HG03175 (cell line): ENCODE results near the gene LRRD1.
"Not testable (repeated sequence)": the region's sequence is repeated elsewhere in the genome, so short reads cannot be mapped to it uniquely, and the experiment has no call there.

Source experiments
- ATAC-seq: cut with Tn5 transposase; IDR thresholded peaks from one replicate; pipeline ENCODE4 v1.9.1; 2021; ENCODE audit warnings: mild to moderate bottlenecking, moderate library complexity; ENCODE audit not compliant: unreplicated experiment

Gene LRRD1

GRCh38 chr7:92178928-92179924 is at the start of gene LRRD1:
TSS of gene LRRD1 (minus strand) at chr7:92179142. CDS start at chr7:92165202, 13,940 bp downstream.
- peak; percentile 99 for ATAC-seq

- no peak for ATAC-seq
These were observed 49.8 kb upstream of the LRRD1 start for GRCh38 chr7:92228742-92229141.

GRCh38 chr7:92228100-92228499 is 49.2 kb upstream of the LRRD1 start:
- ATAC-seq, result no peak

- ATAC-seq, result no peak
These were observed 48.0 kb upstream of the LRRD1 start for GRCh38 chr7:92226981-92227380.

- no peak for ATAC-seq
These were observed 42.8 kb upstream of the LRRD1 start for GRCh38 chr7:92221766-92222165.

GRCh38 chr7:92206672-92207071 is 27.7 kb upstream of the LRRD1 start:
- ATAC-seq, result no peak

GRCh38 chr7:92205987-92206386 is 27.0 kb upstream of the LRRD1 start:
- ATAC-seq, result no peak

GRCh38 chr7:92200791-92201190 is 21.8 kb upstream of the LRRD1 start:
- no peak for ATAC-seq

- no peak for ATAC-seq
These were observed 13.4 kb upstream of the LRRD1 start for GRCh38 chr7:92192326-92192725.

- not testable (repeated sequence) for ATAC-seq
These were observed 10.3 kb upstream of the LRRD1 start for GRCh38 chr7:92189246-92189645.

- not testable (repeated sequence) for ATAC-seq
These were observed 5.4 kb upstream of the LRRD1 start for GRCh38 chr7:92184294-92184693.

GRCh38 chr7:92177362-92177761 is 1.6 kb downstream of the LRRD1 start:
- ATAC-seq, result no peak

GRCh38 chr7:92169529-92169928 is 9.4 kb downstream of the LRRD1 start:
- ATAC-seq, result not testable (repeated sequence)

- ATAC-seq, result no peak
These were observed 17.7 kb downstream of the LRRD1 start for GRCh38 chr7:92161271-92161670.

GRCh38 chr7:92158660-92159575 is 20.0 kb downstream of the LRRD1 start:
- peak; percentile 78 for ATAC-seq

GRCh38 chr7:92156990-92157389 is 22.0 kb downstream of the LRRD1 start:
- ATAC-seq, result no peak

GRCh38 chr7:92155108-92155739 is 23.7 kb downstream of the LRRD1 start:
- no peak for ATAC-seq

GRCh38 chr7:92150450-92151017 is 28.4 kb downstream of the LRRD1 start:
- ATAC-seq, result no peak

- no peak for ATAC-seq
These were observed 29.2 kb downstream of the LRRD1 start for GRCh38 chr7:92149736-92150239.

GRCh38 chr7:92143192-92143880 is 35.6 kb downstream of the LRRD1 start:
- not testable (repeated sequence) for ATAC-seq
